Non-pigmented ciliary epithelial cell (primary cell): ENCODE measurements around the gene LSM10.

Experiments used
- DNase-seq: peaks from one replicate; pipeline ENCODE4 v3.0.0-alpha.2; 2010; ENCODE audit warnings: low read depth

LSM10 gene

GRCh38 chr1:36351227-36351977, 46.3 kb downstream of the LSM10 start:
- peak; percentile 68 for DNase-seq

- DNase-seq: no peak
Measured at GRCh38 chr1:36350659-36351226, 47.0 kb downstream of the LSM10 start.

GRCh38 chr1:36349839-36350238, 47.9 kb downstream of the LSM10 start:
- no peak for DNase-seq

GRCh38 chr1:36349241-36349671, 48.5 kb downstream of the LSM10 start:
- DNase-seq: no peak

- no peak for DNase-seq
Measured at GRCh38 chr1:36346741-36347370, 50.9 kb downstream of the LSM10 start.

- no peak for DNase-seq
Measured at GRCh38 chr1:36345353-36345752, 52.4 kb downstream of the LSM10 start.

- no peak for DNase-seq
Measured at GRCh38 chr1:36344395-36344680, 53.4 kb downstream of the LSM10 start.

- DNase-seq: no peak
Measured at GRCh38 chr1:36343651-36344394, 53.9 kb downstream of the LSM10 start.
